Pancreas (tissue), 10 donors: ENCODE measurements around the gene GRIK3. TPM values are rescaled to one million over a fixed set of nuclear protein-coding genes. Genes with fewer than 3 reads are reported as not detected.

Experiments
- ATAC-seq, 4 donors: fragments of 200-7000 bp; cut with Tn5 transposase; one replicate each; pipeline versions ENCODE4 v1.8.0 to v1.9.1; 2020; ENCODE audit warnings: mild to moderate bottlenecking in 4 of 4, moderate library complexity in 4 of 4
- DNase-seq, 6 donors: peaks; one replicate each; pipeline ENCODE4 v3.0.0-alpha.2; 2020
- FAIRE-seq: peaks from 2 replicates; lab custom pipeline; 2012; peaks lifted over from hg19 to GRCh38; lab: Jason Lieb, UNC
- H3K27ac ChIP-seq, 4 donors: fragments of 200-600 bp; sonication (generic); 1 replicate in 3 of 4; 2 replicates in 1 of 4; pipeline versions ENCODE4 v1.5.0 to v1.8.0; 2020
- H3K27me3 ChIP-seq, 4 donors: fragments of 200-600 bp; one replicate each; pipeline ENCODE4 v1.8.0; 2021
- H3K36me3 ChIP-seq, 3 donors: fragments of 200-600 bp; sonication (generic) in 1 of 3; one replicate each; pipeline versions ENCODE4 v1.5.0 to v1.8.0; 2020 to 2021
- H3K4me1 ChIP-seq, 3 donors: fragments of 200-600 bp; one replicate each; pipeline ENCODE4 v1.8.0; 2021
- H3K4me3 ChIP-seq, 4 donors: fragments of 200-600 bp; sonication (generic) in 2 of 4; one replicate each; pipeline versions ENCODE4 v1.5.0 to v1.8.0; 2020 to 2021
- H3K9me3 ChIP-seq, 4 donors: fragments of 200-600 bp; one replicate each; pipeline ENCODE4 v1.8.0; 2021
- CTCF ChIP-seq, 4 donors: fragments of 200-600 bp; sonication (generic) in 3 of 4; IDR thresholded peaks; one replicate each; pipeline versions ENCODE4 v1.5.0 to v1.8.0; 2021; ENCODE audit warnings: antibody characterized with exemption in 4 of 4
- WGBS, 2 donors: extraction: QIAGEN DNeasy Blood & Tissue Kit; methylation state at CpG; one replicate each; pipeline ENCODE4 v1.1.7; 2013; 5-methylcytosine and 5-hydroxymethylcytosine counted together
- intact Hi-C, 3 donors: fragments of 100-400 bp; cut with DNase I; formaldehyde crosslinking; loops; one replicate each; pipeline versions ENCODE4 v1.11.1 to v1.14.2; 2022
- polyA plus RNA-seq, 2 donors: library from polyadenylated mRNA; stranded (reverse); fragments of 200-250 nt; gene quantifications; one replicate each; pipeline ENCODE4 v1.2.3, GENCODE V29; 2013
- total RNA-seq, 6 donors: library from RNA; stranded (reverse); fragmentation: NEBNext Ultra II Directional in 4 of 6; extraction: Animal tissue kit (Norgen Biotek cat#: 25700) in 4 of 6; gene quantifications; one replicate each; pipeline versions ENCODE4 v1.2.1 to v1.2.4, GENCODE V29; 2021 to 2023
- donor health status: healthy with polysubstance abuse.
- donor health status: DM: no; HTN: no; CAD: no; lungs with moderate emphysema.
- donor health status: DM: no; HTN: no; CAD: no.
- donor health status: control.
- donor health status: control.
- donor health status: Bipolar disorder and iron deficiency.
- donor health status: DM: yes; HTN: yes; CAD: no.
- donor health status: DM: no; HTN: no; CAD: no.
- donor health status: DM: no; HTN: no; CAD: no.
- donor health status: DM: yes; HTN: yes; CAD: no.

Gene GRIK3
- total and polyA plus RNA-seq, 8 donors: 0.08 to 0.47 (median 0.23) TPM

GRCh38 chr1:36760081-36760480 is 274.2 kb downstream of the GRIK3 start:
- no peak overlapping the region for H3K4me3 ChIP-seq
- FAIRE-seq: no peak

GRCh38 chr1:36759355-36759754 is 275.0 kb downstream of the GRIK3 start:
- Histone ChIP-seq H3K27ac (no peak overlapping the region), H3K4me3 (no peak overlapping the region), H3K27me3 (no peaks in the 10 kb centered on the region), H3K9me3 (no peaks in the 10 kb centered on the region), H3K4me1 (no peaks in the 10 kb centered on the region), H3K36me3 (no peaks in the 10 kb centered on the region)
- intact Hi-C loops: no loop called here
- FAIRE-seq (no peak), ATAC-seq (no peak), DNase-seq (no peak)
- WGBS, 2 donors: 78 to 94% methylated on average over 5 of the region's 5 CpGs
- no peak for TF ChIP-seq CTCF (IDR thresholded peaks at IDR 0.05)

More at GRCh38 chr1:36760081-36760480, 274.2 kb downstream of the GRIK3 start:
- 48 to 49% methylated on average over 3 of the region's 3 CpGs for WGBS, 2 donors
- no peaks in the 10 kb centered on the region for H3K9me3 ChIP-seq
- H3K4me1 ChIP-seq: no peaks in the 10 kb centered on the region
- intact Hi-C loops: no loop called here
- H3K27ac ChIP-seq: no peak overlapping the region
- ATAC-seq (no peak), DNase-seq (no peak)
- TF ChIP-seq CTCF (IDR thresholded peaks at IDR 0.05): no peak
- H3K36me3 ChIP-seq: no peaks in the 10 kb centered on the region
- no peaks in the 10 kb centered on the region for H3K27me3 ChIP-seq

- H3K27ac ChIP-seq: no peak overlapping the region
- intact Hi-C loops: no loop called here
- H3K4me1 ChIP-seq: no peaks in the 10 kb centered on the region
- no peaks in the 10 kb centered on the region for H3K27me3 ChIP-seq
- DNase-seq: peak in 1 of 6 donors; percentile 21
- no peak for TF ChIP-seq CTCF (IDR thresholded peaks at IDR 0.05)
- H3K4me3 ChIP-seq: no peak overlapping the region
- WGBS, 2 donors: 62 to 76% methylated on average over 12 of the region's 12 CpGs
- no peak for ATAC-seq
- no peaks in the 10 kb centered on the region for H3K9me3 ChIP-seq
- no peaks in the 10 kb centered on the region for H3K36me3 ChIP-seq
- FAIRE-seq: no peak
These were observed 278.7 kb downstream of the GRIK3 start for GRCh38 chr1:36755303-36756230.

- no peak overlapping the region for H3K27ac ChIP-seq
- DNase-seq (peak in 1 of 6 donors; percentile 6), ATAC-seq (no peak), FAIRE-seq (no peak)
- no peaks in the 10 kb centered on the region for H3K4me1 ChIP-seq
- 89 to 100% methylated on average over 1 of the region's 1 CpG for WGBS, 2 donors
- H3K27me3 ChIP-seq: no peaks in the 10 kb centered on the region
- no peak for TF ChIP-seq CTCF (IDR thresholded peaks at IDR 0.05)
- no peak overlapping the region for H3K4me3 ChIP-seq
- H3K36me3 ChIP-seq: no peaks in the 10 kb centered on the region
- no peaks in the 10 kb centered on the region for H3K9me3 ChIP-seq
- intact Hi-C loops: no loop called here
These were observed 279.9 kb downstream of the GRIK3 start for GRCh38 chr1:36754366-36754765.

GRCh38 chr1:36753451-36753850 is 280.9 kb downstream of the GRIK3 start:
- intact Hi-C loops: no loop called here

More at GRCh38 chr1:36753451-36753850, 280.9 kb downstream of the GRIK3 start:
- H3K4me3 ChIP-seq: no peak overlapping the region
- DNase-seq (peak in 1 of 6 donors; percentile 21), ATAC-seq (no peak), FAIRE-seq (no peak)
- H3K27me3 ChIP-seq: no peaks in the 10 kb centered on the region
- no peak for TF ChIP-seq CTCF (IDR thresholded peaks at IDR 0.05)
- H3K9me3 ChIP-seq: no peaks in the 10 kb centered on the region
- no peaks in the 10 kb centered on the region for H3K4me1 ChIP-seq
- H3K27ac ChIP-seq: no peak overlapping the region
- H3K36me3 ChIP-seq: no peaks in the 10 kb centered on the region
- WGBS, 2 donors: 56 to 67% methylated on average over 7 of the region's 7 CpGs
